HG03460 (cell line): ENCODE measurements around the gene U2AF1.
"Not testable (repeated sequence)": the region's sequence is repeated elsewhere in the genome, so short reads cannot be mapped to it uniquely, and the experiment has no call there.

Experiments
- ATAC-seq: cut with Tn5 transposase; IDR thresholded peaks from one replicate; pipeline ENCODE4 v1.9.1; 2021; ENCODE audit not compliant: unreplicated experiment

U2AF1 gene

DNA sequence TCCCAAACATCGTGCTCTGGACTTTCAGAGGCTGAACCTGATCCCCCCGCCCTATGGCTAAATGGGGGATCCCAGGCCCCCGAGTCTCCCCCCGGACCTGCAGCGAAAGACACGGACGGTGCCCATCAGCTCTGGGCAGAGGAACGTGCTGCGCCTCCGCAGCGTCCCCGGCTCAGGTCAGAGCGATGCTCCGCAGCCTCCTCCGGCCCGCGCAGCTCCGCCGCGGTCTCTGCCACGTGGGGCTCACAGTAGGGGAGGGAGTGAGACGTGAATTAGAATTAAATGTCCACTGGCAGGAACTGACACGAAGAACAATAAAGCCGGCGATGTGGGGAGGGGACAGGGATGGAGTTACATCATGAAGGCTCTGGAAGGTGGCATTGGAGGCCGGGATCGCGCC is 30.7 kb downstream of the U2AF1 start:
- ATAC-seq, result not testable (repeated sequence)

DNA sequence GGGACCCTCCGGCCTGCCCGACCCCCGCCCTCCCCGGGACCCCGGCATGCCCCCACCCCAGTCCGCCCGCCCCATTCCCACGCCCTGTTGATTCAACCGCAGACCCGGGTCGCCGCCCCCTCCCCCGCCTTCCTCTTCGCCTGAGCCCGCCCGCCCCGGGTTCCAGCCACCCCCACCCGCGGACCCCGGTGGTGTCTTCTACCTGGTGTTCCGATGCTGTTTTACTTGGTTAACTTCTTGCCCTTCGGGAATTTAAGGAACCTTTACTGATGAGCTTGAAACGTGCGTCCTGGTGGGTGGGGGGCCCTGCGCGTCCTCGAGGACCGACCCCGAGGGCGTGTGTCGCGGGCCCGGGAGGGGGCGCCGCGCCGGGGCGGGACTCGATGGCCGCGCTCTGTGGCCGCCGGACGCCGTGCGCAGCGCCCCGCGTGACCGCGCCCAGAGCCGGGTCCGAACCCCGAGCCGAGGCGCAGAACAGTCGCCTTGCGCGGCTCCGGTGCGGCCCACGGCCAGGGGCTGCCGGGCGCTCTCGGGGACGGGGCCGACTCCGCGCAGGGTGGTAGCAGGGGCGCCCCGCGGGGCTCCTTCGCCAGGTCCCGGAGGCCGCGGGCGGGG is 31.2 kb downstream of the U2AF1 start:
- not testable (repeated sequence) for ATAC-seq

DNA sequence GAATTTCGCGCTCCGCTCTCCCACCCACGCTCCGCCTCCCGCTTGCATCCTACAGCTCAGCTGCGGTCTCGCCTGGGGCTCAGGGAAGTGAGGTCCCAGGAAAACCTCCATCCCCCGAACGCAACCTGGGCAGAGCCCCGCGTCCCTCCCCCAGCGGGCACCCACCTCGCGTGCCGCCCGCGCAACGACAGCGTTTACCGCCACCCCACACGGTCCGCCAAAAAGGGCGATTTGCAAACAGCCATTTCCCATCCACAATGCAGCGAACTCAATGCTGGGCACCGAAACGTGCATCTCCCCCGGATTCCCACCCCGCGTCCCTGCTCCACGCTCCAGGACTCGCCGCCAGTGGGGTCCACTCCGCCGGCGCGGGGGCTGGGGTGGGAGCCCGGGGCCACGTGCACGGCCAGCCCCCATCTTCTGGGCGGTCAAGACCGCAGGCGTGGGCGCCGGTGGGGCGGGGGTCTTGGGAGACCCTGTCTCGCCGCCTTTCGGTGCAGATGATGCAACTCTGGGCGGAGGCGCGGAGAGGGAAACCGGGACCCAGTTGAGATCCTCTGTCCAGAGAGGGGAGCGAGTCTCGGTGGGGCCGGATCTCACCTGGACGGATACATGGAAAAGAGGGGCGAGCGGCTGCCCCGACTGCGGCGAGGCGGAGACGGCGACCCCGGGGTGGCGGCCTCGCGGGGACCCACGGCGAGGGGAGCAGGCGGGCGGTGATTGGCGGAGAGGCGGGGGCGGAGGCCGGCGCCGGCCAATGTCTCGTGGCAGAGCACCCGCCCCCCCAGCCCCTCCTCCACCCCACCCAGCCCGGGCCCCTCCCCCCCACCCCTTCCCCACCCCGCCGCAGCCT is 32.0 kb downstream of the U2AF1 start, which contains the start of gene CBS:
CBS (minus strand) TSS at position 666 of the 853 bp plus-strand sequence. CDS start 3,642 bp downstream, outside the sequence.
- not testable (repeated sequence) for ATAC-seq

DNA sequence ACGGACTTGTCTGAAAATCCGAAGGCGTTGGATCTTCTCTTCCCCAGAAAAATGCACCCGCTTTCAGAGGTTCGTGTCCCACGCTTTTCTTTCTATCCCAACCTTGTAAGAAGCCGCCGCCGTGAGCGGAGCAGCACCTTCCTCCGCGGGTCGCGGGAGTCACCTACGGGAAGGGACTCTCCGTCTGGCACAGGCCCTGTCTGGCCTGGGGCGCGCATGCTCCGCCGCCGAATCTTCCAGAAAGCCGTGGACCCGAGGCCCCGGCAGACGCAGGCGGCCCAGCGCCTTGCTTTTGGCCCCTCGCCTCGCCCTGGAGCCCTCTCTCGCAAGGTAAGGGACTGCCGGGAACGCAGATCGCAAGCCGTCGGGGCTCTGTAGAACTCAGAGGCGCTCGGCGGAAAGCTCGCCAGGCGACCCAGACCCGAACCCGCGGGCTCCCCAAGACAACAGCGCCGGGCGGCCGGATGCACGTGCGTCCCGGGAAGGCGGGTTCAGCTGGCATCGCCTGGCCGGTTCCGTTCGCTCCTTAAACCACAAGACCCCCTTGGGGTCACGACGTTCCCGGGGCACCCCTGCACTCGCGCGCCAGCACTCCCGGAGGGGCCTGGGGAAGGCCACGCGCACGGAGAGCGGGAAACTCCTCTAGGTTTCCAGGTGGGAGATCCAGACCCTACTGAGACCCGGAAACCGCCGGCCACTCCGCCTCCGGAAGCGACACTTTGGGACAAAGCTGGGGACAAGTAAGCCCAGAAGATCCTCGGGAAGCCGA is 32.8 kb downstream of the U2AF1 start:
- not testable (repeated sequence) for ATAC-seq

DNA sequence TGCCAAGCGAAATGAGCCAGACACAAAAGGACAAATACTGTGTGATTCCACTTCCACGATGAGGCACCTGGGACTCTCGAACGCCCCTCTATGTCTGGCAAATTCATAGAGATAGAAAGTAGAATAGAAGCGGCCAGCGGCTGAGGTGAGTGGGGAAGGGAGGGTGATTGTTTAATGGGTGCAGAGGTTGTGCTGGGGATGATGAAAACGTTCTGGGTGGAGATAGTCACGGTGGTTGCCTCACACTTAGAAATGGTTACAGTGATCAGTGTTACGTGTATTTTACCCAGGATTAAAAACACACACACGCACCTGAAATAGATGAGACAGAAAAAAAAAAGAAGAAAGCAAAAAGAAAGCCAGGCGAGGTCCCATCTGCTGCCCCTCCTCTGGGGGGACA is 34.6 kb downstream of the U2AF1 start:
- not testable (repeated sequence) for ATAC-seq

DNA sequence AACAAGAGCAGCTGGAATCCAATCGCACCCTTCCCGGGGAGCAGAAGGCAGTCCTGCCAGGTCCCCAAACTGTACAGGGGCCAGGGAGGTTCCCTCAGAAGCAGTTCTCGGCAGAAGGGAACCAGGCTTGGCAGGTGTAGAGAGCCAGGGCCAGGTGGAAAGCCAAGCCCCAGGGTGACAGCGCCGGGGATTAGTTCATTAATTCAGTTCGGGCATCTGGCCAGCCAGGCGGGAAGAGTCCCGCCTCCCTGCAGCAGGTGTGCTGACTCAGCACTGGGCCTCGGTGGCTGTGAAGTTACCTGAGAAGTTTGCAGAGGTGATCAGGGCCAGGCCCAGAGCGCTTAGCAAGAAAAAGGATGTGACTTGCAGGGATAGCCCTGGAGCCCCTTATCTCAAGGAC is 37.7 kb downstream of the U2AF1 start:
- ATAC-seq, result not testable (repeated sequence)

DNA sequence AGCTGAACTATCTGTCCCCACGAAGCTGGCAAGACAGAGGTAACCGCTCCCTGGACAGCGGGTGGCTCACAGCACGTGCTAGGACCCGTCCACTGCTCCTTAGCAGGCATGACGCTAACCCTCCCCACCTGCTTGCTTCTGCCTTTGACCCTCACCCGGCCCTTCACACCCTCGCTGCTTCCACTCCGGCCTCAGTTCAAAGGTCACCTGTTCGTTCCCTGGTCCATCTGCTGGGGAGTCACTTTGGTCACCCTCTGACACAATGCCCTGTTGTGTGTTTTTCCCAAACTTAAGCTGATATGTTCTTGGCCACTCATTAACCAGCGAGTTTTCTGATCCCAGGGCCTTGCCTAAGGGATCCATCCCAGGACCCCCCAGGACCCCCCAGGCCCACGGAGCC is 39.3 kb downstream of the U2AF1 start:
- ATAC-seq, result not testable (repeated sequence)

DNA sequence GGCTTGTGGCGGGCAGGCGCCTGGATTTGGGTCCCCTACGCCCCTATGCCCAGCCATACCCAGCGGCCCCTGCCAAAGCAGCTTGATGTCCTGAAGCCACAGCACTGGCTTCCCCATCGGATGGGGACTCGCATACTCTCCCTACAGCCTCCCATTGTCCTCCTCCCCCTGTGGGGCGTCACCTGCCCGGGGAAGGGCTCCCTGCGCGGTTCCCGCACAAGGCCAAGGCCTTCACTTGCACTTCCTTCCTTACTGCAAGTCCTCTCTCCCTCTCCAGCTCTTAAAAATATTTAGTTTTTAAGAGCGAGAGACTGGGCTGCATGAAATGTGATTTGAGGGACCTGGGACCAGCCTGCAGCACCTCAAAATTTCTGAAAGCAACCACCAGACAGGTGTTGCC is 40.7 kb downstream of the U2AF1 start:
- ATAC-seq, result not testable (repeated sequence)

DNA sequence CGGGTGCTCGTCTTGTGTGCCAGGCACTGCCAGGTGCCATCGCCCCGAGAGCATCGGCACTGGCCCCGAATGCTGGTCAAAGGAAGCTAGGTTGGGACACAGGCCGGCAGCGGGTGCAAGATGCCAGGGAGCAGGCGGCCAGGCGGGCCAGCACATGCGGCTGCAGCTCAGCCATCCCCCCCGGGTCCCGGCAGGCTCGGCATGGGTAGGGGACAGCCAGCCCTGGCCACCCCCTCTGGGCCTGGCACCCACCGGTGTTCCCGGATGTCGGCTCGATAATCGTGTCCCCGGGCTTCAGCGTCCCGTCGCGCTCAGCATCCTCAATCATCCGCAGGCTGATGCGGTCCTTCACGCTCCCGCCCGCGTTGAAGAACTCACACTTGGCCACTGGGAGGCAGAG is 41.4 kb downstream of the U2AF1 start:
- ATAC-seq, result not testable (repeated sequence)

DNA sequence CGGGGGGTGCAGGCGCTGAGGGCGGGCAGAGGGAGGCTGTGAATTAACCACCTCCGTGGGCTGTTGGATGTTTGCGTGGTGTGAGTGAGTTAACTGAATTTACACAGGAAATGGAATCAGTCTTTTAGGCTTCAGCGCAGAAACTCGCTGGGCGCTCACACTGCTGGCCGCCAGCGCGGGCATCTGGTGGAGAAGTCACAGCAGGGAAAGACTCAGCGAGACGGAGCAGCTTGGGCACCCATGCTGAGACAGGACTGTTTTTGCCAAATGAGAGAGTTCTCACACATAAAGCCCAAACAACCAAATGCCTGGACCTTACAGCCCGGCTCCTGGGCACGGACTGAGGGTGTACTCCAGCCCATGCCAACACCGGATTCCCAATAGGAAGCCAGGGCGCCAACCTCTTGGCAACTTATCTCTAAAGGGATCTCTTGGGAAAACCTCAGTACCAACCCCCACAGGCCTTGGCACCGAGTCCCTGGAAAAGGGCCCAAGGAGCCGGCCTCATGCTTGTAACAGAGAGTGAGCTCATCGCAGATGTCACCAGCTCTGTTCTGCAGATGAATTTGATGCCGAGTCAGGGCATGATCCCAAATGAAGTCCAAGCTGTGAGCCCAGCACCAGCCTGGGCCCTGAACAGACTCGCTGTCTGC is 43.0 kb downstream of the U2AF1 start:
- not testable (repeated sequence) for ATAC-seq

DNA sequence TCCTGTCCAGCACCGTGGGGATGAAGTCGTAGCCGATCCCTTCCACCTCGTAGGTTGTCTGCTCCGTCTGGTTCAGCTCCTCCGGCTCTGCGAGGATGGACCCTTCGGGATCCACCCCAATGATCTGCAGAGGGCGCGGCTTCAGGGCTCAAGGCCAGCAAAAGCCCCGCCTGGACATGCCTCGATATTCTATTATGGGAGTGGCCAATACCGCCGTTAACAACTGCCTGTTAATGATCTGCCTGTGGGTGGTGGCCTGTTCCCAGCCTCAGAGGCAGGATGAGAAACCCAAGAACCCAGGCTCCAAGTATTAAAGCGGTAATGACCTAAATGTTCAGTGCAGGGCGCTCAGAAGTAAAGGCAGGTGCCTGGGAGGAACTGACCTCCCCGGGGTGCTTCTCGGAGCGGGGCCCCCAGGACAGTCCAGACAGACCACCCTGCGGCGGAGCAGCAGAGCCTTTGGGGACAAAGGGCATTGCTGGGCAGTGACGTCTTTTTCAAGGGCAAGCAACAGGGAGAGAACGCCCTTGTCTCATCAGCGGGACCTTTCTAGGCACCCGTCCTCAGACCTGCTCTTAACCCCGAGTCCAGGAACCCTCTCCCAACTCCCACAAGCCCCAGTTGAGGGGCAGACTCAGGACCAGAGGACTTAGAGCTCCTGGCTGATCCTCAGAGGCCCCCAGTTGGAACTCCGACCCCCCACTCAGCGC is 44.3 kb downstream of the U2AF1 start:
- ATAC-seq, result not testable (repeated sequence)

DNA sequence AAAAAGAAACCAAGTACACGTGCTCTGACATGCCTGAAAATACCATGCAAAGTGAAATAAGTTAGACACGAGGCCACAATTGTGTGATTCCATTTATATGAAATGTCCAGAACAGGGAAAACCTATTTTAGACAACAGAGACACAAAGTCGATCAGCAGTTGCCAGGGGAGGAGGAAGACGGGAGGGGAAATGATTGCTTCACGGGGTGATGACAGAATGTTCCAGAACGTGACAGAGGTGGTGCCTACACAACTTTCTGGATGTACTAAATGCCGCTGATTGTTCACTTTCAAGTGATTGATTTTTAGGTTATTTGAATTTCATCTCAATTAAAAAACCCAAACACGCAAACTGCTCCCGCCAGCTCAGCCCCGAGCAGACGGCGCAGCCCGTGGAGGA is 54.3 kb downstream of the U2AF1 start:
- not testable (repeated sequence) for ATAC-seq

DNA sequence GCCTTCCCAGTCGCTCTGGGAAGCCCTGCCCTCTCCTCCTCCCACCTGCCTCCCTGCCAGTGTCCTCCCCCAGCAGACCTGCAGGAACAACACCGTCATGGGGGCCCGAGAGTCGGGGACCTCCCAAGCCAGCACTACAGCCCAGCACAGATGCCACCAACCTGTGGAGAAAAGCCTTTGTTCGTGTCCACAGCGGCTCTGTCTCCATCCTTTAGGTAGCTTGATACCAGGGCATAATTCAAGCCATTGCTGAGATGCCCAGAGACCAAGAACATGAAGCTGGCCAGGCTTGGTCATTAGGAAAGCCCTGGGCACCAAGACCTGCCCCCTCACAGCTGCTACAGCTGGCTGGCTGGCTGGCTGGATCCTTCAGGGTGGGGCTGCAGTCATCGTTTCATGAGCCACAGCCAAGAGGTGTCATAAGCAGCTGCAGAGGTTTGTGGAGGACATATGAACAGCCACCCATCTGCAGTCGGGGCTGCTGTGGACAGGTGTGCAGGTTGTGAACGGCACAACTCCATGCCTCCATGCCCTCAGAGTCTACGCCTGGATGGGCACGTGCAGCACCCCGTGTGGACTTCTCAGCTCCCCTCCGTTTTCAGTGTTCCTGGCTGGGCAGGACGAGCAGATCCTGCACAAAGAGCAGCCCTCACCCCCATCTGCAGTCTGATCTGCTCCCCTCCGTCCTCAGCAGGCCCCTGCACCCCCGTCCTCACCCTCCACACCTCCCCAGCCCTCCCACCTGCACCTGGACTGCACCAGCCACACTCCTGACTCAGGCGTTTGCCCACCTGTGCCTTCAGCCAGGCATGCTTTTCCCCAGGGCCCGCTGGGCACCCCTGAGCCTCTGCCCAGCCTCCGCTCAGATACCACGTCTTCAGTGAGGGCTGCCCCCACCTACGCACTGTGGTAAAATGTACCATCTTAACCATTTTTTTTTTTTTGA is 61.2 kb downstream of the U2AF1 start:
- not testable (repeated sequence) for ATAC-seq

DNA sequence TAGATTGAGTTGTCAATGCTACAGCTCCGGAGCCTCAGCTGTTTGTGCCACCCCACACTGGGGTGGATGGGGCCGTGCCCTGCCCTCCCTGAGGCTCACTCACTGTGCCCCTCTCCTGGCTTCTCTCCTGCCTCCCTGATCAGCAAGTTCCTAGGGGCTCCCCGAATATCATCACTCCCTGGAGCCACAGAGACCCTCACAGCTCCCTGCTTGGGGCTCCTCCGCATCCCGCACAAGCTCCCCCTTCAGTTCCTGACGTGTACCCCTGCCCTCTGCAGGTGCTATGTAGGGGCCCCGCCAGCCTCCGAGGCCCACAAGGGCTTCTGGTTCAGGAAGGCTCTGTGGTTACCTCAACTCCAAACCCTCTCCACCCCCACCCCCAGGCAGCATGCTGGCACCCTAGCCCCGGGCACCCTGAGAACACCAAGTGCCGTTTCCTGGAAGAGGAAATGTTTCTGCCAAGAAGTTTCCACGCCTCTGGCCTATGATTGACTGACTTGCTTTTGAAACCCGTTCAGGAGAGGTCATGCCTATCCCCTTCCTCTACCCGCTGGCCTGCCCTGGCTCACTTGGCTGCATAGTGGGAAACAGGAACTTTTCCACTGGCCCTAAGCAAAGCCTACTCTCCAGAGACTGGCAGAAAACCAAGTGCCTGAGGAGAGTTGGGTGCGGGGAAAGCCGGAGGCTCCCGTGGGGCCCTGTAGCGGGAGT is 62.0 kb downstream of the U2AF1 start:
- ATAC-seq, result not testable (repeated sequence)

DNA sequence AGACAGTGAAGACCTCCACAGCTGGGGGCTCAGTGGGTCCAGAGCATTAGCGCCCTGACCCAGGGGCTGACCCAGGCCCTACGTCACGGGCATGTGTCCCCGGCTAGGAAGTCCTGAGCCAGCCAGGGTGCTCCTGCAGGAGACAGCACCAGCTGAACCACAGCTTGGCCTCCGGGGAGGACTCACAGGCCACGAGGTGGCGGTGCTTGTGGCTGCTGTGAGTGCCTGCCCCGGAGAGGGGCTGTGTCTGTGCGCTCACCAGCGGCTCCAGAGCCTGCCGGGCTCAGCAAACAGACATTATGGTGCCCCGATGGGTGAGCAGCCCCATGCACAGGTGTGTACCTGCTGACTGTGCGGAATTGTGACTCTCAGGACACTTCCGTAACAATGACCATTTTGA is 62.8 kb downstream of the U2AF1 start:
- ATAC-seq, result not testable (repeated sequence)

DNA sequence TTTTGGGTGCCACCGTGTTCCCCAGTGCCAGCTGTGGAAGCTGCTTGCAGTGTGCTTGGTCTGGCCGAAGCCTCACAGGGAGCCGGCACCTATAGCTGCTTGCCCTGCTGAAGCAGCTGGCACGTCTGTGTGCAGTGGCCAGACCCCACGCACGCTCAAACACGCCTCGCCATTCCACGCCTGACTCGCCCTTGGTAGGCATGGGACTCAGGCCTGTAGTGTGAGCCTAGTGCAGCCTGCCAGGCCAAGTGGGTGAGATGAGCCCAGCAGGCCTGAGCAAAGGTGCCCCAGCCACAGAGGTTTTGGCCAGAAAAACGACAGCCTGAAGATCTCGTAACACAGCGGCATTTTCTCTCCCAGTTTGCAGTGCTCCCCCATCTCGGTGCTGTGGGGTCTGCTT is 64.1 kb downstream of the U2AF1 start:
- not testable (repeated sequence) for ATAC-seq
